ENCODE data around the gene PLEKHF1.

GRCh38 chr19:29670255-29670654 is 5.0 kb downstream of the PLEKHF1 start:
- TF ChIP-seq, protein P1, sequence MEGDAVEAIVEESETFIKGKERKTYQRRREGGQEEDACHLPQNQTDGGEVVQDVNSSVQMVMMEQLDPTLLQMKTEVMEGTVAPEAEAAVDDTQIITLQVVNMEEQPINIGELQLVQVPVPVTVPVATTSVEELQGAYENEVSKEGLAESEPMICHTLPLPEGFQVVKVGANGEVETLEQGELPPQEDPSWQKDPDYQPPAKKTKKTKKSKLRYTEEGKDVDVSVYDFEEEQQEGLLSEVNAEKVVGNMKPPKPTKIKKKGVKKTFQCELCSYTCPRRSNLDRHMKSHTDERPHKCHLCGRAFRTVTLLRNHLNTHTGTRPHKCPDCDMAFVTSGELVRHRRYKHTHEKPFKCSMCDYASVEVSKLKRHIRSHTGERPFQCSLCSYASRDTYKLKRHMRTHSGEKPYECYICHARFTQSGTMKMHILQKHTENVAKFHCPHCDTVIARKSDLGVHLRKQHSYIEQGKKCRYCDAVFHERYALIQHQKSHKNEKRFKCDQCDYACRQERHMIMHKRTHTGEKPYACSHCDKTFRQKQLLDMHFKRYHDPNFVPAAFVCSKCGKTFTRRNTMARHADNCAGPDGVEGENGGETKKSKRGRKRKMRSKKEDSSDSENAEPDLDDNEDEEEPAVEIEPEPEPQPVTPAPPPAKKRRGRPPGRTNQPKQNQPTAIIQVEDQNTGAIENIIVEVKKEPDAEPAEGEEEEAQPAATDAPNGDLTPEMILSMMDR (IDR thresholded peaks at IDR 0.05), result no peak
- TF ChIP-seq POLR2A (IDR thresholded peaks at IDR 0.05), result no peak
